Parathyroid adenoma (tissue), 2 donors: ENCODE measurements around the gene CTBP2.

ENCODE experiments used
- H2AFZ ChIP-seq: fragments of 300-600 bp; sonication (generic); one replicate; pipeline ENCODE4 v1.7.0; 2017; ENCODE audit warnings: antibody characterized with exemption, mild to moderate bottlenecking
- H3K27ac ChIP-seq: fragments of 300-600 bp; sonication (generic); one replicate; pipeline ENCODE4 v1.7.0; 2017
- H3K27me3 ChIP-seq: fragments of 300-600 bp; sonication (generic); one replicate; pipeline ENCODE4 v1.7.0; 2017; ENCODE audit warnings: low read length; ENCODE audit not compliant: control insufficient read depth, insufficient read depth
- H3K36me3 ChIP-seq: fragments of 300-600 bp; sonication (generic); one replicate; pipeline ENCODE4 v1.7.0; 2017; ENCODE audit warnings: low read length; ENCODE audit not compliant: control insufficient read depth, insufficient read depth
- H3K4me1 ChIP-seq: fragments of 300-600 bp; sonication (generic); one replicate; pipeline ENCODE4 v1.7.0; 2017; ENCODE audit warnings: control low read depth
- H3K4me2 ChIP-seq: fragments of 300-600 bp; sonication (generic); one replicate; pipeline ENCODE4 v1.7.0; 2017; ENCODE audit warnings: low read length
- H3K4me3 ChIP-seq: fragments of 300-600 bp; sonication (generic); one replicate; pipeline ENCODE4 v1.7.0; 2017; ENCODE audit warnings: low read depth, low read length
- H3K79me2 ChIP-seq: fragments of 300-600 bp; sonication (generic); one replicate; pipeline ENCODE4 v1.7.0; 2017; ENCODE audit warnings: control low read depth
- H3K9ac ChIP-seq: fragments of 300-600 bp; sonication (generic); one replicate; pipeline ENCODE4 v1.7.0; 2017; ENCODE audit warnings: mild to moderate bottlenecking
- H3K9me3 ChIP-seq: fragments of 300-600 bp; sonication (generic); one replicate; pipeline ENCODE4 v1.7.0; 2017; ENCODE audit warnings: low read length; ENCODE audit not compliant: control insufficient read depth
- CTCF ChIP-seq: fragments of 300-600 bp; sonication (generic); IDR thresholded peaks from one replicate; pipeline ENCODE4 v1.7.0; 2017; ENCODE audit warnings: antibody characterized with exemption, mild to moderate bottlenecking
- donor health status: primary hyperparathyroidism.

CTBP2 gene

GRCh38 chr10:125080296-125080695, 80.1 kb downstream of the CTBP2 start:
- Histone ChIP-seq H3K79me2 (peaks cover 47% of the 10 kb centered on the region), H3K27me3 (no peaks in the 10 kb centered on the region), H3K36me3 (no peaks in the 10 kb centered on the region), H3K4me2 (no peak overlapping the region), H3K4me3 (no peak overlapping the region), H3K4me1 (peaks cover 2% of the 10 kb centered on the region), H3K9ac (no peak overlapping the region), H3K9me3 (no peaks in the 10 kb centered on the region), H3K27ac (no peak overlapping the region), H2AFZ (no peak overlapping the region)
- no peak for TF ChIP-seq CTCF

GRCh38 chr10:125079091-125079600, 81.2 kb downstream of the CTBP2 start:
- Histone ChIP-seq H3K9me3 (no peaks in the 10 kb centered on the region), H2AFZ (no peak overlapping the region), H3K36me3 (no peaks in the 10 kb centered on the region), H3K27me3 (no peaks in the 10 kb centered on the region), H3K4me3 (no peak overlapping the region), H3K79me2 (peaks cover 50% of the 10 kb centered on the region), H3K4me1 (no peaks in the 10 kb centered on the region), H3K4me2 (no peak overlapping the region), H3K27ac (no peak overlapping the region), H3K9ac (no peak overlapping the region)
- no peak for TF ChIP-seq CTCF

- H3K27ac ChIP-seq, result peak overlapping the region; percentile 12
- H3K27me3 ChIP-seq, result no peaks in the 10 kb centered on the region
- H2AFZ ChIP-seq, result no peak overlapping the region
- H3K9ac ChIP-seq, result no peak overlapping the region
- H3K4me2 ChIP-seq, result no peak overlapping the region
- H3K9me3 ChIP-seq, result no peaks in the 10 kb centered on the region
- H3K79me2 ChIP-seq, result peaks cover 47% of the 10 kb centered on the region
- TF ChIP-seq CTCF, result no peak
- H3K4me3 ChIP-seq, result no peak overlapping the region
- H3K4me1 ChIP-seq, result no peaks in the 10 kb centered on the region
- H3K36me3 ChIP-seq, result no peaks in the 10 kb centered on the region
Measured at GRCh38 chr10:125076891-125077541, 83.3 kb downstream of the CTBP2 start.

GRCh38 chr10:125076121-125076825, 84.1 kb downstream of the CTBP2 start:
- H3K9ac ChIP-seq, result no peak overlapping the region
- TF ChIP-seq CTCF, result no peak
- no peak overlapping the region for H3K4me3 ChIP-seq
- H3K9me3 ChIP-seq, result no peaks in the 10 kb centered on the region
- H3K4me1 ChIP-seq, result no peaks in the 10 kb centered on the region
- no peak overlapping the region for H2AFZ ChIP-seq
- H3K27ac ChIP-seq, result peak overlapping the region; percentile 64
- no peaks in the 10 kb centered on the region for H3K27me3 ChIP-seq
- peaks cover 52% of the 10 kb centered on the region for H3K79me2 ChIP-seq
- H3K4me2 ChIP-seq, result no peak overlapping the region
- H3K36me3 ChIP-seq, result no peaks in the 10 kb centered on the region
